ENCODE results near the gene FAF1.

Gene FAF1

GRCh38 chr1:50978144-50978851 lies 18.2 kb upstream of the FAF1 start:
- no peak for DNase-seq (ENCODE audit: low read depth in 3 of 3, low spot score in 1 of 3)

- DNase-seq (ENCODE audit: low read depth in 3 of 3, low spot score in 1 of 3): no peak
These were observed 17.6 kb upstream of the FAF1 start for GRCh38 chr1:50977575-50978143.

GRCh38 chr1:50976890-50977574 lies 17.0 kb upstream of the FAF1 start:
- DNase-seq (ENCODE audit: low read depth in 3 of 3, low spot score in 1 of 3): no peak

GRCh38 chr1:50976111-50976889 lies 16.2 kb upstream of the FAF1 start:
- DNase-seq (ENCODE audit: low read depth in 3 of 3, low spot score in 1 of 3): no peak

- DNase-seq (ENCODE audit: low read depth in 3 of 3, low spot score in 1 of 3): no peak
These were observed 15.4 kb upstream of the FAF1 start for GRCh38 chr1:50975436-50975835.

- no peak for DNase-seq (ENCODE audit: low read depth in 3 of 3, low spot score in 1 of 3)
These were observed 14.5 kb upstream of the FAF1 start for GRCh38 chr1:50974618-50974935.

GRCh38 chr1:50973875-50974617 lies 14.0 kb upstream of the FAF1 start:
- no peak for DNase-seq (ENCODE audit: low read depth in 3 of 3, low spot score in 1 of 3)

- no peak for DNase-seq (ENCODE audit: low read depth in 3 of 3, low spot score in 1 of 3)
These were observed 13.2 kb upstream of the FAF1 start for GRCh38 chr1:50973255-50973654.

GRCh38 chr1:50972766-50973165 lies 12.7 kb upstream of the FAF1 start:
- no peak for DNase-seq (ENCODE audit: low read depth in 3 of 3, low spot score in 1 of 3)

- DNase-seq (ENCODE audit: low read depth in 3 of 3, low spot score in 1 of 3): no peak
These were observed 11.8 kb upstream of the FAF1 start for GRCh38 chr1:50971748-50972305.

GRCh38 chr1:50970931-50971582 lies 11.0 kb upstream of the FAF1 start:
- DNase-seq (ENCODE audit: low read depth in 3 of 3, low spot score in 1 of 3): no peak

GRCh38 chr1:50970509-50970887 lies 10.4 kb upstream of the FAF1 start:
- DNase-seq (ENCODE audit: low read depth in 3 of 3, low spot score in 1 of 3): no peak

- peak in 1 of 3 donors; percentile 10 for DNase-seq (ENCODE audit: low read depth in 3 of 3, low spot score in 1 of 3)
These were observed 9.8 kb upstream of the FAF1 start, which contains the start of gene CDKN2C for GRCh38 chr1:50969611-50970508. Gene CDKN2C, plus strand, starts transcription at chr1:50970245. Its CDS starts 124 bp downstream, at chr1:50970369.

GRCh38 chr1:50968821-50969610 lies 8.9 kb upstream of the FAF1 start:
- DNase-seq (ENCODE audit: low read depth in 3 of 3, low spot score in 1 of 3): peak in 1 of 3 donors; percentile 33

GRCh38 chr1:50968158-50968820 lies 8.2 kb upstream of the FAF1 start:
- peak in 2 of 3 donors; percentile 55 to 68 for DNase-seq (ENCODE audit: low read depth in 3 of 3, low spot score in 1 of 3)

- DNase-seq (ENCODE audit: low read depth in 3 of 3, low spot score in 1 of 3): no peak
These were observed 7.5 kb upstream of the FAF1 start for GRCh38 chr1:50967416-50968157.

- DNase-seq (ENCODE audit: low read depth in 3 of 3, low spot score in 1 of 3): no peak
These were observed 6.9 kb upstream of the FAF1 start for GRCh38 chr1:50966991-50967390.

Measured in stimulated activated CD4-positive, alpha-beta T cell treated with anti-CD3 and anti-CD28 coated beads, TNF-alpha, amount 100 ng/mL, for 1 hour (primary cell).